Type B pancreatic cell (in vitro differentiated cells): Measurements from ENCODE around the gene SSU72. TPM values are rescaled to one million over a fixed set of nuclear protein-coding genes. Genes with fewer than 3 reads are reported as not detected.
A peak's percentile ranks its signal among the peaks of the same experiment; 100 is the strongest.

Source experiments
- DNase-seq: peaks from one replicate; pipeline ENCODE4 v3.0.0; 2021; ENCODE audit warnings: mixed read lengths; ENCODE audit not compliant: unreplicated experiment; ENCODE audit errors: extremely low spot score
- H3K27ac Mint-ChIP-seq: 2 replicates; pipeline ENCODE4 v1.8.0; 2021; ENCODE audit warnings: mild to moderate bottlenecking, mixed read lengths
- H3K27me3 Mint-ChIP-seq: 2 replicates; pipeline ENCODE4 v1.8.0; 2021; ENCODE audit warnings: mixed read lengths
- H3K36me3 Mint-ChIP-seq: 2 replicates; pipeline ENCODE4 v1.8.0; 2021; ENCODE audit warnings: mixed read lengths
- H3K4me1 Mint-ChIP-seq: one replicate; pipeline ENCODE4 v1.8.0; 2021; ENCODE audit warnings: mixed read lengths; ENCODE audit not compliant: unreplicated experiment
- H3K4me3 Mint-ChIP-seq: 2 replicates; pipeline ENCODE4 v1.8.0; 2021; ENCODE audit warnings: mild to moderate bottlenecking, mixed read lengths
- H3K9me3 Mint-ChIP-seq: 2 replicates; pipeline ENCODE4 v1.8.0; 2021; ENCODE audit warnings: mixed read lengths
- total RNA-seq: library from RNA; stranded (reverse); gene quantifications from 2 replicates; pipeline ENCODE4 v1.2.1, GENCODE V29; 2021; ENCODE audit warnings: low replicate concordance
- TF ChIP-seq, protein P1 (sequence below): fragments of 200-600 bp; sonication (generic); conservative IDR thresholded peaks from 2 replicates; pipeline ENCODE4 v1.5.0; 2021; ENCODE audit warnings: antibody characterized with exemption, mild to moderate bottlenecking

SSU72 gene
- total RNA-seq, 1 donor from 2014 or later = 117 TPM

DNA sequence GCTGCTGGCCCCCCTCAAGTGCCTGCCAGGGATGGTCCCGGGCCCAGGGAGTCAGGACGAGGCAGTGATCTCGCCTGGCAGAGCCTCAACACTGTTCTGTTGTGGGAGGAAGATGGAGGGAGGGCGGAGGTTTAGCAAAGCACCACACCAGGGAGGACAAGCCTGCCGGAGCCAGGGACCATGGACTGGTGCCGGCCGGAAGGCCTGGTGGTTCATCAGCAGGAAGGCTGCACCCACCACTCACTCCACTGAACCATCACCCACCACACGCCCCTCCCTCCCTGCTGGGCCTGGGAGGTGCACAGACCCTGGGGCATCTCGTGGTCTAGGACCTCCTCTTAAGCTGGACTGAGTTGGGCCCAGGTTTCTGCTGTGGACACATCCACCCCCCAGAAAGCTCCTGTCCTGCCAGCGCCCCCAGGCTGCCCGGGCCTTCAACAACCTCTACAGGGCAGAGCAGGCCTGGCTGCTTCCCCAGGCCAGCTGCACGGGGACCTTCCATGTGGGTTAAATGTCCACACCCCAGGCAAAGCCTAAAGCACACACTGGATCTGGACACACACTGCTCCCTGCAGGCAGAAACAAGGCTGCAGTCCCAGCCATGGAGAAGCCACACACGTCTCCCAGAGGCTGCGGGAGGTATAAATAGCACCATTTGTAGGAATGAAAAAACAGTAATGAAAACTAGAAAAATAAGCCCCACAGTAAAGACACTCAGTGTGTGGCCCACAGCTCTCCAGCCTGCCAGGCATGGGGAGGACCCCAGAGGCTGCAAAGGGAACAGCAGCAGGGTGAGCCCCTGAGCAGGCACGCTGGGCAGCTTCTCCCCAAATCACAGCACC lies 23.9 kb downstream of the SSU72 start:
- Mint-ChIP-seq H3K27me3 (no peaks in the 10 kb centered on the region), H3K4me1 (no peaks in the 10 kb centered on the region), H3K27ac (no peak overlapping the region), H3K4me3 (no peak overlapping the region), H3K9me3 (no peaks in the 10 kb centered on the region), H3K36me3 (no peaks in the 10 kb centered on the region)
- DNase-seq = no peak
- TF ChIP-seq, protein P1, sequence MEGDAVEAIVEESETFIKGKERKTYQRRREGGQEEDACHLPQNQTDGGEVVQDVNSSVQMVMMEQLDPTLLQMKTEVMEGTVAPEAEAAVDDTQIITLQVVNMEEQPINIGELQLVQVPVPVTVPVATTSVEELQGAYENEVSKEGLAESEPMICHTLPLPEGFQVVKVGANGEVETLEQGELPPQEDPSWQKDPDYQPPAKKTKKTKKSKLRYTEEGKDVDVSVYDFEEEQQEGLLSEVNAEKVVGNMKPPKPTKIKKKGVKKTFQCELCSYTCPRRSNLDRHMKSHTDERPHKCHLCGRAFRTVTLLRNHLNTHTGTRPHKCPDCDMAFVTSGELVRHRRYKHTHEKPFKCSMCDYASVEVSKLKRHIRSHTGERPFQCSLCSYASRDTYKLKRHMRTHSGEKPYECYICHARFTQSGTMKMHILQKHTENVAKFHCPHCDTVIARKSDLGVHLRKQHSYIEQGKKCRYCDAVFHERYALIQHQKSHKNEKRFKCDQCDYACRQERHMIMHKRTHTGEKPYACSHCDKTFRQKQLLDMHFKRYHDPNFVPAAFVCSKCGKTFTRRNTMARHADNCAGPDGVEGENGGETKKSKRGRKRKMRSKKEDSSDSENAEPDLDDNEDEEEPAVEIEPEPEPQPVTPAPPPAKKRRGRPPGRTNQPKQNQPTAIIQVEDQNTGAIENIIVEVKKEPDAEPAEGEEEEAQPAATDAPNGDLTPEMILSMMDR = peak; percentile 66

DNA sequence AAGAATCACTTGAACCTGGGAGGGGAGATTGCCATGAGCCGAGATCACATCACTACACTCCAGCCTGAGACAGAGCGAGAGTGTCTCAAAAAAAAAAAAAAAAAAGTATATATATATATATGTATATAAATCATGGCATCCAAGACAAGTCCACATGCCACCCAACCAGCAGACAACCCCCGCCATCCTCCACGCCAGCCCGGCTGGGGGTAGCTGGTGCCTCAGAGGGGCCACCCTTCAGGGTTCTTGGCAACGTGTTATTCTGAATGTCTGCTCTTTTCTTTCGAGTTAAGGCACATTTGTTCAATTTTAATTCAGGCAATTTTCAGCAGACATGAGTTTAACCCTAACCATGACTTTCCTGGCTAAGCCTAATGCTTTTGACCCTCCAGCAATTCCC lies 24.6 kb downstream of the SSU72 start:
- H3K4me1 Mint-ChIP-seq = no peaks in the 10 kb centered on the region
- H3K4me3 Mint-ChIP-seq = no peak overlapping the region
- no peak for DNase-seq
- H3K27me3 Mint-ChIP-seq = no peaks in the 10 kb centered on the region
- H3K9me3 Mint-ChIP-seq = no peaks in the 10 kb centered on the region
- H3K27ac Mint-ChIP-seq = no peak overlapping the region
- TF ChIP-seq, protein P1 = no peak
- H3K36me3 Mint-ChIP-seq = no peaks in the 10 kb centered on the region

DNA sequence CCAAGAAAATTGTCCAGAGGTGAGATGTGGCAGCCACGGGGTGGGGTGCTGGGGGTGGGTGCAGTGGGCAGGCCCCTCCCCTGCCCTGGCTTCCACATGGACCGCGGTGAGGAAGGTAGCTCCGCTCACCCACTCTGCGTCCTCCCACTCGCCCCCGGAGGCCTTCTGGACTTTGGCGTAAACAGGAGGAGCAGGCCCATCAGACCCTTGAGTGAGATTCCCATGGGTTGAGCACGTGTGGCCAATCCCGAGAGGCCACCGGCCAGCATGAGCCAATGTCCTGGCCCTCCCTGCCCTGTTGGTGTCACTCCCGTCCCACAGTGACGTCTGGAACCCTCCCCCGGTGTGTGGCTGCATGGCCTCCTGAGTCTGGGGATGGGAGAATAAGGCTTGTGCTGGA lies 26.1 kb downstream of the SSU72 start:
- no peaks in the 10 kb centered on the region for H3K9me3 Mint-ChIP-seq

DNA sequence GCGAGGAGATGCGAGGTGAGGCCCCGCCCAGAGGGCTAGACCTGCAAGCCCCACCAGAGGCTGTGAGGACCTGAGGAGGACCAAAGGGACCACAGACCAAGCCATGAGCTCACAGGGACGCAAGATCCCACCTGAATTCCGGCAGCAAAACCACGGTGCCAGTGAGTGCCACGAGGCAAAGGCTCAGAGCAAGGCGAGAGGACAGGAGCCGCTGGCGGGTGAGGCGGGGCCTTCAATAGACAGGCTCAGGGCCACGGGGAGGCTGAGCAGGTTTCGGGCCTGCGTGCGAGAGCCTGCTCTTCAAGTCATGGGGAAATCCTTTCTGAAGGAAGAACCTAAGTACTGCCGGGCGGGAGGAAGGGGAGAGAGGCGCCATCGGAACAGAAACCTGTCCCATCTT lies 27.2 kb downstream of the SSU72 start:
- TF ChIP-seq, protein P1 = no peak
- Mint-ChIP-seq H3K27ac (peak overlapping the region; percentile 30), H3K4me3 (no peak overlapping the region), H3K27me3 (no peaks in the 10 kb centered on the region), H3K36me3 (no peaks in the 10 kb centered on the region), H3K9me3 (no peaks in the 10 kb centered on the region), H3K4me1 (no peaks in the 10 kb centered on the region)
- no peak for DNase-seq

More for the DNA sequence above, 26.1 kb downstream of the SSU72 start:
- no peaks in the 10 kb centered on the region for H3K4me1 Mint-ChIP-seq
- H3K4me3 Mint-ChIP-seq = no peak overlapping the region
- H3K27ac Mint-ChIP-seq = no peak overlapping the region
- TF ChIP-seq, protein P1 = no peak
- H3K27me3 Mint-ChIP-seq = no peaks in the 10 kb centered on the region
- no peak for DNase-seq
- no peaks in the 10 kb centered on the region for H3K36me3 Mint-ChIP-seq

DNA sequence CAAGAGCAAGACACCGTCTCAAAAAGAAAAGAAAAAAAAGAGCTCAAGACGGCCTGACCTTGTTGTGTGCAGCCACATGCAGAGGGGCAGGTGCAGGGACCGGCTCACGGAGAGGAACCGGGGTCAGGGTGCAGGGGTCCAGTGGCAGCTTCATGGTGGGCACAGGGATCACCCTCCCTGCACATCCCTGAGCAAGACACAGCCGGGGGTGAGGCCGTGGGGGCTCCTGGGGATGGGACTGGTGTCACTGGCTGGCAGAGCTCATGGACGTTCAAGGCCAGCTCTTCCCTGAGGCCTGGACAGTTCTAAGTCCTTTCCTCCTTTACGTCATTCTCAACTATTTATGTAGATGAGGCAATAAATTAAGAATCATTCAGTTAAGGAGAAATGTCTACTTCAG lies 27.7 kb downstream of the SSU72 start:
- Mint-ChIP-seq H3K27me3 (no peaks in the 10 kb centered on the region), H3K9me3 (no peaks in the 10 kb centered on the region), H3K4me1 (no peaks in the 10 kb centered on the region), H3K36me3 (no peaks in the 10 kb centered on the region), H3K4me3 (no peak overlapping the region), H3K27ac (peak overlapping the region; percentile 30)
- TF ChIP-seq, protein P1 = no peak
- no peak for DNase-seq
